ENCODE data around the gene CDKL5.
"Not testable (repeated sequence)": the region's sequence is repeated elsewhere in the genome, so short reads cannot be mapped to it uniquely, and the experiment has no call there.

Gene CDKL5

GRCh38 chrX:18575744-18576143, 150.3 kb downstream of the CDKL5 start:
- no peak for DNase-seq (ENCODE audit: low spot score)

- no peak for DNase-seq (ENCODE audit: low spot score)
These were observed 152.0 kb downstream of the CDKL5 start for GRCh38 chrX:18577400-18577799.

- DNase-seq (ENCODE audit: low spot score) = no peak
These were observed 153.1 kb downstream of the CDKL5 start for GRCh38 chrX:18578546-18578945.

- no peak for DNase-seq (ENCODE audit: low spot score)
These were observed 154.1 kb downstream of the CDKL5 start for GRCh38 chrX:18579495-18579894.

GRCh38 chrX:18582910-18583493, 157.6 kb downstream of the CDKL5 start:
- no peak for DNase-seq (ENCODE audit: low spot score)

- DNase-seq (ENCODE audit: low spot score) = not testable (repeated sequence)
These were observed 163.9 kb downstream of the CDKL5 start for GRCh38 chrX:18589292-18589691.

GRCh38 chrX:18591834-18592233, 166.4 kb downstream of the CDKL5 start:
- DNase-seq (ENCODE audit: low spot score) = no peak

GRCh38 chrX:18594079-18594478, 168.7 kb downstream of the CDKL5 start:
- DNase-seq (ENCODE audit: low spot score) = no peak

- DNase-seq (ENCODE audit: low spot score) = no peak
These were observed 170.7 kb downstream of the CDKL5 start for GRCh38 chrX:18596096-18596495.

- no peak for DNase-seq (ENCODE audit: low spot score)
These were observed 173.0 kb downstream of the CDKL5 start for GRCh38 chrX:18598413-18598812.

GRCh38 chrX:18607966-18608365, 182.6 kb downstream of the CDKL5 start:
- DNase-seq (ENCODE audit: low spot score) = no peak

GRCh38 chrX:18613930-18614639, 188.7 kb downstream of the CDKL5 start:
- DNase-seq (ENCODE audit: low spot score) = no peak

- DNase-seq (ENCODE audit: low spot score) = no peak
These were observed 191.4 kb downstream of the CDKL5 start for GRCh38 chrX:18616688-18617406.

- DNase-seq (ENCODE audit: low spot score) = peak; percentile 4
These were observed 192.0 kb downstream of the CDKL5 start for GRCh38 chrX:18617407-18617750.

- DNase-seq (ENCODE audit: low spot score) = no peak
These were observed 193.9 kb downstream of the CDKL5 start for GRCh38 chrX:18619288-18619687.

- no peak for DNase-seq (ENCODE audit: low spot score)
These were observed 194.9 kb downstream of the CDKL5 start for GRCh38 chrX:18620349-18620748.

- DNase-seq (ENCODE audit: low spot score) = no peak
These were observed 199.2 kb downstream of the CDKL5 start for GRCh38 chrX:18624599-18624998.

GRCh38 chrX:18630934-18631333, 205.5 kb downstream of the CDKL5 start:
- DNase-seq (ENCODE audit: low spot score) = no peak

- DNase-seq (ENCODE audit: low spot score) = no peak
These were observed 213.0 kb downstream of the CDKL5 start for GRCh38 chrX:18638398-18638797.

GRCh38 chrX:18639280-18639679, 213.9 kb downstream of the CDKL5 start:
- DNase-seq (ENCODE audit: low spot score) = no peak

- DNase-seq (ENCODE audit: low spot score) = peak; percentile 1
These were observed 215.3 kb downstream of the CDKL5 start for GRCh38 chrX:18640686-18641085.

- DNase-seq (ENCODE audit: low spot score) = no peak
These were observed 217.8 kb downstream of the CDKL5 start for GRCh38 chrX:18643243-18643642.

- no peak for DNase-seq (ENCODE audit: low spot score)
These were observed 218.4 kb downstream of the CDKL5 start for GRCh38 chrX:18643853-18644252.

All from Ammon's horn (tissue), 1 donor.